Mucosa of rectum (tissue), 2 donors: ENCODE results near the gene ERGIC1.

Source experiments
- H3K27ac ChIP-seq, 2 donors: one replicate each; pipeline ENCODE4 v1.7.0; 2013; ENCODE audit warnings: inconsistent platforms in 2 of 2, low read depth in 2 of 2, low read length in 2 of 2
- H3K27me3 ChIP-seq, 2 donors: one replicate each; pipeline ENCODE4 v1.7.0; 2013; ENCODE audit warnings: low read length in 2 of 2; ENCODE audit not compliant: control insufficient read depth in 2 of 2, insufficient read depth in 2 of 2
- H3K36me3 ChIP-seq, 2 donors: one replicate each; pipeline ENCODE4 v1.7.0; 2013; ENCODE audit warnings: low read length in 2 of 2; ENCODE audit not compliant: control insufficient read depth in 2 of 2, insufficient read depth in 2 of 2
- H3K4me1 ChIP-seq, 2 donors: one replicate each; pipeline ENCODE4 v1.7.0; 2013; ENCODE audit warnings: low read length in 2 of 2, mild to moderate bottlenecking in 1 of 2; ENCODE audit not compliant: control insufficient read depth in 2 of 2, insufficient read depth in 2 of 2
- H3K4me3 ChIP-seq, 2 donors: one replicate each; pipeline ENCODE4 v1.7.0; 2013; ENCODE audit warnings: low read length in 2 of 2
- H3K9ac ChIP-seq, 2 donors: one replicate each; pipeline ENCODE4 v1.7.0; 2013; ENCODE audit warnings: low read length in 2 of 2, low read depth in 1 of 2, mild to moderate bottlenecking in 1 of 2
- H3K9me3 ChIP-seq, 2 donors: one replicate each; pipeline ENCODE4 v1.7.0; 2013; ENCODE audit warnings: low read length in 2 of 2; ENCODE audit not compliant: control insufficient read depth in 2 of 2
- donor health status: healthy.
- donor health status: Normal muscosa, but diverticular disease.

Gene ERGIC1

DNA sequence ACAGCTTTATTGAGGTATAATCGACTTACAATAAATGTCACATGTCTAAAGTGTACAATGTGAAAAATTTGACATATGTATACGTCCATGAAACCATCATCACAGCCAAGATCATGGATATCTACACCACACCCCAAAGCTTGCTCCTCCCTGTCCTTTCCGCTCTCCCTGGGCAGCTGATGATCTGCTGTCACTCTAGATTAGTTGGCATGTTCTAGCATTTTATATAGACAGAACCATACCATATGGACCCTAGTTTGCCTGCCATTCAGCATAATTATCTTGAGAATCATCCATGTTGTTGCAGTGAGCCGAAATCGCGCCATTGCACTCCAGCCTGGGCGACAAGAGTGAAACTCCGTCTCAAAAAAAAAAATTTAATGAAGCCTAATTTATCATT is 42.5 kb downstream of the ERGIC1 start:
- no peak overlapping the region for H3K27ac ChIP-seq

DNA sequence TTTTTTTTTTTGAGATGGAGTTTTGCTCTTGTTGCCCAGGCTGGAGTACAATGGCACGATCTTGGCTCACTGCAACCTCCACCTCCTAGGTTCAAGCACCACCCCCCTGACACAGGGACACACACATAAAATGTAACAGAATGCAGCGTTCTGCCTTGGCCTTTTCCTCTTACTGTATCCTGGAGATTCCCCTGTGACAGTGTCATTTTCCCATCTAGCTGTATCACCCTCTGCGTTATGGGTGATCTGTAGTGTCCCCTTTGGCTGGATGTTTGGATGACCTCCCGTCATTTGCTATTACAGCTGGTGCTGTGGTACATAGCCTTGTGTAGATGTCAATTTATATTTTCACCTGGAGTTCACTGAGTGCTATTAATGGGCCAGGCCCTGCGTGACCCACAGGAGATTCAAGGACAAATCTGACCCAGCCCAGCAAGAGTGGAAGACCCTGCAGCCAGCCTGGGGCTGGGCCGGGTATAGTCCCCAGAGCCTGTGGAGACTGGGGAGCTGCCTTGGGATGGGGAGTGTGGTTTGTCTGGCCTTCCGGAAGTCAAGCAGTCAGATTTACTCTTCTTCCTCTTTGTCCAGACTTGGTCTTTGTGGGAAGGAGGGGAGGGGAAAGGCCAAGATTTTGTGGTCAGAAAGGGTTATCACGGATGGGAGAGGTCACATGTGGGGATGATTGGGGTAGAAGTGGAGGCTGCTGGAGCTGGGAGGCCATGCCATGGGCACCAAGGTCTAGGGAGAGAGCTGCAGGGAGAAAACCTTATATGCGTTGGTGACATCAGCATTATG is 43.6 kb downstream of the ERGIC1 start:
- Histone ChIP-seq H3K4me3 (no peak overlapping the region), H3K4me1 (peaks cover 0 to 6% of the 10 kb centered on the region in 2 donors), H3K9ac (no peak overlapping the region), H3K27me3 (no peaks in the 10 kb centered on the region), H3K27ac (no peak overlapping the region), H3K9me3 (no peaks in the 10 kb centered on the region), H3K36me3 (peaks cover 5% of the 10 kb centered on the region in 2 donors)

More for the DNA sequence above, 42.5 kb downstream of the ERGIC1 start:
- H3K9ac ChIP-seq = no peak overlapping the region
- no peaks in the 10 kb centered on the region for H3K27me3 ChIP-seq
- H3K9me3 ChIP-seq = no peaks in the 10 kb centered on the region
- H3K4me1 ChIP-seq = peaks cover 0 to 6% of the 10 kb centered on the region in 2 donors
- no peak overlapping the region for H3K4me3 ChIP-seq
- peaks cover 0 to 5% of the 10 kb centered on the region in 2 donors for H3K36me3 ChIP-seq

DNA sequence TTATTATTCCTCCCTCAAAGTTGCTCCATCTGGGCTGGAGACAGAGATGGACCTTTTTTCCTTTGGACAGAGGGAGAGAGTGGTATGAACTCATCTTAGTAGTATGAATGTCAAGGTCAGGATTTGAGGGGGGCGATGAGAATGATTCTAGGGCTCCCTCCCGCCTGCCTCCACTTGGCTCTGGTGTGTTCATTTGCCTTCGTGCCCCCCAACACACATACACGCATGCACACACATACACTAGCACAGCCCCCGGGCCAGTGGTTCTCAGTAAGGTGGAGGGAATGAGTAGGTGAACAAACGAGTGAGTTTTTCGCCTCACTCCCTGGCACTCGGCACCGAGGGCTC is 44.5 kb downstream of the ERGIC1 start:
- Histone ChIP-seq H3K36me3 (peaks cover 5% of the 10 kb centered on the region in 2 donors), H3K27ac (peak overlapping the region in 1 of 2 donors; percentile 56), H3K9me3 (no peaks in the 10 kb centered on the region), H3K9ac (no peak overlapping the region), H3K27me3 (no peaks in the 10 kb centered on the region), H3K4me3 (no peak overlapping the region), H3K4me1 (peaks cover 0 to 3% of the 10 kb centered on the region in 2 donors)

DNA sequence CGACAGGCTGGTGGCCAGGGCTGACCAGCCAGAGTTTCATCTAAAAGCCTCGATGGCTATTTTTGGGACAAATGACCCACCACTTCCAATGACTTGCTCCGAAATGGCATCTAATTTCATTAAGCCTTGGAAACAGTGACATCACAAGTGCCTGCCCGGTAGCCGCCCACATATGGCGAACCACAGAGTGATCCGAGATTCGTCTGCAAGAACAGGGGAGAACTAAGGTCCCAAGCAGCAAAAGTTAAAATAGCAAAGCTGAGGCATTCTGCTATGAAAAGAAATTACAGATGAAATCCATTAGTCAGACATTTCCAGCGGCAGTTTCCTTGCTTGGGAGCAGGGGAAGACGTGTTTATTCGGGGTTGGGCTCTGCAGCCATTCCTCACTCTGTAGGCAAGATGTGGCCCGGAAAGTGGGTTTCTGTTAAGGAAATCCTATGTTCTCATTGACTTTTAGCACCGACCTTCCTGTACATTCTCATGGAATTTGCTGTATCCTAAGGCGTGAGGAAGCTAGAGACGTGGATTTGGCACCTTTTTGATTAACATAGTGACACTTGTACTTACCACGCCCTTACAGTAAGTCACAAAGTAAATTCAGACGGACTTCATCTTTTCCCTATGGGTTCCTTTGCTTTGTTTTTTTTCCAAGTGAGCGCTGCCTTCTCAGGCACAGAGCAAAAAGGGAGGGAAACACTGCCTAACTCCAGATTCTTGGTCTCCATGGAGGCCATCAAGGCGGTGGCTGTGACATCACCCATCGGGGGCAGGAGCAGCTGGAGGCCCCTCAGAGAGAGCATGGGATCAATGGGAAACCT is 45.1 kb downstream of the ERGIC1 start:
- Histone ChIP-seq H3K4me1 (peaks cover 0 to 3% of the 10 kb centered on the region in 2 donors), H3K36me3 (peaks cover 5% of the 10 kb centered on the region in 2 donors), H3K27ac (peak overlapping the region in 1 of 2 donors; percentile 56), H3K27me3 (no peaks in the 10 kb centered on the region), H3K9ac (no peak overlapping the region), H3K4me3 (no peak overlapping the region), H3K9me3 (no peaks in the 10 kb centered on the region)

DNA sequence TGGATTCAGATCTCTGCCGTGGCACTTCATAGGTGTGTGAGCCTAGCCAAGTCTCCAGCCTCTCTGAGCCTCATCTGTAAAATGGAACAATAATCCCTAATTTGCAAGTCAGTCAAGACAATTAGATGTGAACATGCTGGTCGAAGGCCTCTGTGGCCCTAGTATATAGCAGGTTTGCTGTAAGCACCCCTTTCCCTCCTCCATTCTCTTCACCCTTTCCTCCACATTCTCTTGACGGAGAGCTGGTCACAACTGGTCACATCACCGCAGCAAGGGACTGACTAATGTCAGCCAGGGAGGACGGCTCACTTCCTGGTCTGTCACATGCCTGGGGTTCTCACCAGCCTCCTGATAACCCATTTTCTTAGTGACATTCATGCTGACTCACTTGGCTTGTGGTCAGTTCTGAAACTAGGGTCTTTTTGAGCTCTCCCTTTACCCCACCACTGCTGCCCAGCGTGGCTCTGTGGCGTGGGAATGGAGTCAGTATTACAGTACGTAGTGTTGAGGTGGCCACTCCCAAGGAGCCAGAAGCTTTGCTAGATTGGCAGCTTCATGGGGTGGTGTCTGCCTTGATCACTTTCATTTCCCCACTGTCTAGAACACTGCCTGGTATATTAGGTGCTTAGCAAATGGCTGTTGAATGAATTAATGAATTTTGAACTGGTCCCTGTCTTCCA is 47.8 kb downstream of the ERGIC1 start:
- H3K27me3 ChIP-seq = no peaks in the 10 kb centered on the region
- H3K36me3 ChIP-seq = peaks cover 10 to 11% of the 10 kb centered on the region in 2 donors
- peaks cover 0 to 3% of the 10 kb centered on the region in 2 donors for H3K4me1 ChIP-seq
- H3K4me3 ChIP-seq = no peak overlapping the region
- no peak overlapping the region for H3K9ac ChIP-seq
- H3K27ac ChIP-seq = peak overlapping the region in 1 of 2 donors; percentile 24
- no peaks in the 10 kb centered on the region for H3K9me3 ChIP-seq

- no peak overlapping the region for H3K27ac ChIP-seq
- H3K27me3 ChIP-seq = no peaks in the 10 kb centered on the region
- H3K4me3 ChIP-seq = no peak overlapping the region
- peaks cover 0 to 3% of the 10 kb centered on the region in 2 donors for H3K4me1 ChIP-seq
- H3K36me3 ChIP-seq = peaks cover 11 to 18% of the 10 kb centered on the region in 2 donors
- H3K9me3 ChIP-seq = no peaks in the 10 kb centered on the region
- H3K9ac ChIP-seq = no peak overlapping the region
Observed at GRCh38 chr5:172883066-172883465, 49.0 kb downstream of the ERGIC1 start.

DNA sequence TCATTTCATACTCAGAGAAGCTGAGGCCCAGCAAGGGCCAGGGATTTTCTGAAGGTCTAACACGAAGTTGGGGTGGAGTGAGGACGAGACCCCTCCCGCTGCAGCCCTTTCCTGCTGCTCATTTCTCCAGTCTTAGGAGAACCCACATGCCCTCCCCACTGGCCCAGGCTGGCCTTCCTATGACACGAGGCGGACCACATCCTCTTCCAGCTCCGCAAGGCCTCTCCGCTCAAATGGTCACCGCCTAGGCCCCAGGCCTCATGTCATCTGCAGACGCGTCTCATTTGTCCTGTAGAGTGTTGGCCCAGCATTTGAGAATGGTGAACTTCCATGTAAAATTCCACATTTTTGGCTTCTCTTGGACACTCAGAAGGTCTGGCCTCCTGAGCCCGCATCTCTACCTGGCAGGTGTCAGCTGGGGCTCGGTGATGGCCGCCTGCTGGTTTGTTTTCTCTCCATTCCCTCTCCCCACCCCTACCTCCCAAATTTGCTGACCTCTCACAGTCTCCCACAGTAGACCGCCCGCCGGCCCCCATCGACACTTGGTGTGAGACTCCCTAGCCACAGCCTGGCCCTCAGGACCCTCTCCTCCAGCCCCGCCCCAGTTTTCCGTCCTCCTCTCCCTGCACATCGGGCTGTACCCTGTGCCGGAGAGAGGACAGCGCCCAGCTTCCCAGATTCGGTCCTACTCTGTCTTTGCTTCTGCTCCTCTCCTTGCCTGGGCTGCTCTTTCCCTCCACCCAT is 51.7 kb downstream of the ERGIC1 start:
- Histone ChIP-seq H3K4me1 (no peaks in the 10 kb centered on the region), H3K27ac (no peak overlapping the region), H3K9me3 (no peaks in the 10 kb centered on the region), H3K4me3 (no peak overlapping the region), H3K9ac (no peak overlapping the region), H3K36me3 (peaks cover 21 to 38% of the 10 kb centered on the region in 2 donors), H3K27me3 (no peaks in the 10 kb centered on the region)

GRCh38 chr5:172886476-172886875 is 52.4 kb downstream of the ERGIC1 start:
- Histone ChIP-seq H3K27me3 (no peaks in the 10 kb centered on the region), H3K36me3 (peaks cover 21 to 42% of the 10 kb centered on the region in 2 donors), H3K4me3 (no peak overlapping the region), H3K9me3 (no peaks in the 10 kb centered on the region), H3K27ac (no peak overlapping the region), H3K4me1 (no peaks in the 10 kb centered on the region), H3K9ac (no peak overlapping the region)

- Histone ChIP-seq H3K4me1 (peaks cover 0 to 2% of the 10 kb centered on the region in 2 donors), H3K36me3 (peaks cover 21 to 44% of the 10 kb centered on the region in 2 donors), H3K27me3 (no peaks in the 10 kb centered on the region), H3K27ac (peak overlapping the region; percentile 11 to 57), H3K4me3 (no peak overlapping the region), H3K9me3 (no peaks in the 10 kb centered on the region), H3K9ac (peak overlapping the region in 1 of 2 donors; percentile 15)
Observed at GRCh38 chr5:172886974-172887501, 53.0 kb downstream of the ERGIC1 start.
